GM12892 (cell line): ENCODE measurements around the gene KCNAB1.
A peak's percentile ranks its signal among the peaks of the same experiment; 100 is the strongest.
"Not testable (repeated sequence)": the region's sequence is repeated elsewhere in the genome, so short reads cannot be mapped to it uniquely, and the experiment has no call there.

Source experiments
- DNase-seq: peaks from one replicate; pipeline ENCODE4 v3.0.0; 2011; ENCODE audit not compliant: insufficient read length
- FAIRE-seq: peaks from 2 replicates; lab custom pipeline; 2011; peaks lifted over from hg19 to GRCh38; lab: Jason Lieb, UNC
- POLR2A ChIP-seq: IDR thresholded peaks from 2 replicates; pipeline ENCODE4 v1.6.1; 2011; ENCODE audit warnings: low read depth, low read length, control low read depth
- POLR2AphosphoS5 ChIP-seq: IDR thresholded peaks from 2 replicates; pipeline ENCODE4 v1.6.1; 2011; ENCODE audit warnings: low read depth, low read length, control low read depth
- TAF1 ChIP-seq: IDR thresholded peaks from 2 replicates; pipeline ENCODE4 v1.6.1; 2011; ENCODE audit warnings: low read depth, mild to moderate bottlenecking, control low read depth, low read length, borderline replicate concordance

Gene KCNAB1

GRCh38 chr3:156106721-156107373, 13.5 kb upstream of the KCNAB1 start:
- no peak for DNase-seq

DNA sequence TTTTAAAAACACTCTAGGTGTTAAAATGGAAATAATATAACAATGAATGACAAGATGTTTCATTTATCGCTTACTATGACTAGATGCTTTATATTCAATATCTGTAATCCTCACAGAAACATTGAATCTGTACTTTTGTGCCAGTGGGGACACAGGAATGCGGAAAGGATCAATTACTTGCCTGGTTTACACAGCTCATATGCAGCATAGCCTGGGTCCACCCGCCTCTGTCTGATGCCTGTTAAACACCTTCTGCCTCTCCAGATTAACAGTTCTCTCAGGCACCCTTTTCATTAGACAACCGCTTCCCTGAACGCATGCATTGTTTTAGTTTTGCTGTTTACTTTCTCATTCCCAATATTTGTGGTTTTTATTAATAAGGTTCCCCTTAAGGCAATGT, 12.9 kb upstream of the KCNAB1 start:
- no peak for TF ChIP-seq TAF1
- no peak for TF ChIP-seq POLR2A
- TF ChIP-seq POLR2AphosphoS5: no peak
- DNase-seq (no peak), FAIRE-seq (no peak)

More at GRCh38 chr3:156106721-156107373, 13.5 kb upstream of the KCNAB1 start:
- no peak for FAIRE-seq
- TF ChIP-seq POLR2AphosphoS5: no peak
- TF ChIP-seq TAF1: no peak
- TF ChIP-seq POLR2A: no peak

- FAIRE-seq: no peak
- DNase-seq: no peak
- TF ChIP-seq POLR2AphosphoS5: no peak
- TF ChIP-seq TAF1: no peak
- TF ChIP-seq POLR2A: no peak
Observed at GRCh38 chr3:156108616-156109015, 11.8 kb upstream of the KCNAB1 start.

DNA sequence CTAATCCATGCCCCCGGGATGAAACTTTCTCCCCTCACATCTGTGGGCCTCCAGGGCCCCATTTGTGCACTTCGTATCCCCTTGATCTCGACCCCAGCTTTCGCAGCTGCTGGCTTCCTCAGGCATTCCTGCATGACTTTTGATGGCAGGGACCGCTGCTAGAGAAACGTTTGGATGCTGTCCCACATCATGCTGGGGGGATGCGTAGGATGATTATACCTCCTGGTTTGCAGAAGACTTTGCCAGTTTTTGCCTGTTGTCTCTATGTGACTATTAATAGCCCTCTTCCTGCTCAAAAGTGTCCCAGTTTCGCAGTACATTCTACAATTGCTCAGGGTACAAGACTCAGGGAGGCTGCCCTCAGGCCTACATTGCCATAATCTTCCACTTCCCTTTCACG, 10.4 kb upstream of the KCNAB1 start:
- no peak for FAIRE-seq
- DNase-seq: no peak
- TF ChIP-seq POLR2AphosphoS5 (no peak), TAF1 (no peak), POLR2A (no peak)

- DNase-seq (no peak), FAIRE-seq (no peak)
- TF ChIP-seq POLR2A (no peak), TAF1 (no peak), POLR2AphosphoS5 (no peak)
Observed at GRCh38 chr3:156126467-156126866, 6.1 kb downstream of the KCNAB1 start.

- DNase-seq (no peak), FAIRE-seq (no peak)
- TF ChIP-seq POLR2A: no peak
- no peak for TF ChIP-seq POLR2AphosphoS5
- TF ChIP-seq TAF1: no peak
Observed at GRCh38 chr3:156131241-156131640, 10.9 kb downstream of the KCNAB1 start.

DNA sequence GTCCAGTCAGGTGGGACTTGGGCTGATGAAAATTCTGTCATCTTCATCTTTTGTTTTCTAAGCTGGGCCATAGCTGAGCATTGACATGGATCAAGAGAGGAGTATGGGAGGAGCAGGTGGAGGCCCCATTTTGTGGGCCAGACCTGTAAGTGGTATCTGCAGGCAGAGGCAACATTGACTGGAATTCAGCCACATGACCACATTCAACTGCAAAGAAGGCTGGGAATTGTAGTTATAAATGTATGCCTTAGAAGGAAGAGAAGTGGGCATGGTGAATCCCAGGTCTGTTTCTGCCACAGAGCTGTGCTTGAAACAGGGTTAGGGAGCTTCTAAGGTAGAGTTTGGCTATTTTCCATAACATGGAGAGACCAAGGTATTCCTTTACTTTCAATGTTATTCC, 11.4 kb downstream of the KCNAB1 start:
- TF ChIP-seq TAF1: no peak
- no peak for TF ChIP-seq POLR2A
- no peak for TF ChIP-seq POLR2AphosphoS5
- no peak for FAIRE-seq
- DNase-seq: no peak

DNA sequence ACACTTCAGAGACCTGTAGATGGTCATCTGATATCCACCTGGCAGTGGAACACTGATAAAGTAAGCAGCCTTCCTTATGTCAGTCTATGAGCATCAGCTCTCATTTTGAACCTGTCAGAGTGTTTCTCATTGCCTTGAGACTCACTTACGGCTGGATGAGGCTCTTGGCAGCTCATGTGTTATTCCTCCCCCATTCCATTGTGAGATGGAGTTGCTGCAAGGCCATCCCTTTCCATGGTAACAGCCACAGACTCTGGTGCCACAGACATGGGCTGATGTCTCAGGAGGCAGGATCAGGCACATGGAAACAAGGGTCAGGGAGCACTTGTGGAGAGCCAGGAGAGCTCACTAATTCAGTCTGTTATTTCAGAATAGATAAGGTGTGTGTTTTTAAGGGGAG, 11.9 kb downstream of the KCNAB1 start:
- FAIRE-seq: peak; percentile 44
- no peak for TF ChIP-seq POLR2A
- no peak for TF ChIP-seq TAF1
- no peak for TF ChIP-seq POLR2AphosphoS5
- DNase-seq: no peak

- TF ChIP-seq POLR2A: no peak
- no peak for TF ChIP-seq TAF1
- TF ChIP-seq POLR2AphosphoS5: no peak
- DNase-seq (no peak), FAIRE-seq (no peak)
Observed at GRCh38 chr3:156133076-156133475, 12.7 kb downstream of the KCNAB1 start.

DNA sequence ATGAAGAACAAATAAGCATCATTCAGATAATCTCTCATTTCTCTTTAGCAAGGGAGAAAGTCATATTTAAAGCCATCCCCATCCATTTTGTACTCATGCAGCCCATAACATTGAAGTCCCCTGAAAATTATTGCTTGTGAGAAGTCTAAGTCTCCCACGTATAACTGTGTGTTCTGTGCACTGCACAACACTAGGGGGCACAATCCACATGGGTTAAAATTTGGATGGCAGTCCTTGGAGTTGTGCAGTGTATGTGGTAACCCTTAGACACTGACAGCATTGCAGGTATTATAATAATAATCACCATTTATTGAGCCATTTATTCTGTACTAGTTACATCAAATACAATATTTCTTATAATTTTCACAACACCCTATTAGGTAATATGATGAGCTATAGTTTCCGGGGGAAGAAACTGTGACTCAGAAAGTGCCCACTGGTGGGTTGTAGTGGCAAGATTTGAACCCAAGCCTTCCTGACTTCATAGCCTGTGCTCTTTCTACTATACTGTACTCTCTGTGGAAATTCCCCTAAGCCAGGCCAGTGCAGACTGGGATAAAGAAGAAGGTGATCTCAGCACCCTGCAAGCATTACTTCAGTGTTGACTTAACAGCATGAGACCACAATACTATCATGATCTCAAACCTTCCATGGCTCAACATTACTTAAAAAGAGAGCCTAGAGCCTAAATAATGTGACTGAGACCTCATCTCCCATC, 15.7 kb downstream of the KCNAB1 start:
- no peak for TF ChIP-seq POLR2A
- no peak for TF ChIP-seq POLR2AphosphoS5
- no peak for TF ChIP-seq TAF1
- DNase-seq: no peak
- no peak for FAIRE-seq

DNA sequence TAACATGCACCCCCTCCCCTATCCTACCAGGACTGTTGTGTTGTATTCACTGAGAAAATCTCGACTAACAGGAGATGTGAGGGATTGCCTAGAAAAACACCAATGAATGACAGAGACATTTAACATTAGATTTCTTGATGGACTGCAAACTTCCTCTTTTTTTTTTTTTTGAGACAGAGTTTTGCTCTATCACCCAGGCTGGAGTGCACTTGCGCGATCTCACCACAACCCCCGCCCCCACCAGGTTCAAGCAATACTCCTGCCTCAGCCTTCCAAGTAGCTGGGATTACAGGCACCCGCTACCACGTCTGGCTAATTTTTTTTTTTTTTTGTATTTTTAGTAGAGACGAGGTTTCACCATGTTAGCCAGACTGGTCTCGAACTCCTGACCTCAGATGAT, 17.0 kb downstream of the KCNAB1 start:
- FAIRE-seq, DNase-seq: not testable (repeated sequence)

DNA sequence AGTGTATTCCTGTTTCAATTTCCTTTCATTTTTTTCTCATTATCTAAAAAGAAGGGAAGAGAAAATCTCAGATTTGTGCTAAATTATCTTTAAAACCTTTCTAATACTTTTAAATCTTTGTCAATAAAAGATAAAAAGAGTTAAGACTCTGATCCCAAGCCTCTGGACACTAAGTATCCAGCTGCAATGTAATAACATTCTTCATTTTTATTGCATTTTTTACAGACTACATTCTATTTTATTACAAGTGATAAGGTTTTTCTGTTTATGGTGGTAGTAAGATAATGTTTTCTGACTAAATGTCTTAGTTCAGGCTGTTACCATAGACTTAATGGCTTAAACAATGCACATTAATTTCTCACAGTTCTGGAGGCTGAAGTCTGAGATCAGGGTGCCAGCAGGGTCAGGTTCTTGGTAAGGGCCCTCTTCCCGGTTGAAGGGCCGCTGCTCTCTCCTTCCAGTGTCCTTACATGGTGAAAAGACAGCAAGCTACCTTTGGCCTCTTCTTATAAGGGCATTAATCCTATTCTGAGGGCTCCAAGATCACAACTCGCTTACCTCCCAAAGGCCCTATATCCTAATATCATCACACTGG, 19.7 kb downstream of the KCNAB1 start:
- no peak for TF ChIP-seq POLR2A
- FAIRE-seq: no peak
- no peak for DNase-seq
